ENCODE measurements around the gene C4BPA. TPM values are rescaled to one million over a fixed set of nuclear protein-coding genes. Genes with fewer than 3 reads are reported as not detected.

Gene C4BPA
- total RNA-seq, 1 donor: not detected

DNA sequence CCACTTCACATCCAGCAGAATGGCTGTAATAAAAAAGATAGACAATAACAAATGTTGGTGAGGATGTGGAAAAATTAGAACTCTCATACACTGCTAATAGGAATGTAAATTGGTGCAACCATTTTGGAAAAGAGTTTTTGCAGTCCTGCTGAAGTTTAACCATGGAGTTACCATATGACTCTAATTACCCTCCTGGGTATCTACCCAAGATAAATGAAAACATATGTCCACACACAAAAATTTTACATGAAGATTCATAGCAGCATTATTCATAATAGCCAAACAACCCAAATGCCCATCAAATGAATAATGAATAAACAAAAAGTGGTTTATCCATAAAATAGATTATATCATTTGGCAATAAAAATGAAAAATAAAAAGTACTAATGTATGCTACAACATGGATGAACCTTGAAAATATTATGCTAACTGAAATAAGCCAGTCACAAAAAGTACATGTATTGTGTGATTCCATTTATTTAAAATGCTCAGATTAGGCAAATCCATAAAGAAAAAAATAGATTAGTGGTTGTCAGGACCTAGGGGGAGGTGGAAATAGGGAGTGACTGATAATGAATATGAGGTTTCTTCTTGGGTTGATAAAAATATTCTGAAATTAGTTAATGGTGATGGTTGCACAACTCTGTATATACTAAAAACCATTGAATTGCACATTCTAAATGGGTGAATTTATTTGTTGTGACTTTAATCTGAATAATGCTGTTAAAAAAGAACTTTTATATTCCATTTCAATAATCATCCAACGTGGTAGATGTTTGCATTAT lies 26.4 kb downstream of the C4BPA start:
- H3K4me3 ChIP-seq (ENCODE audit: low read depth, low read length): no peak overlapping the region
- no peak for DNase-seq (ENCODE audit: low read depth)
- TF ChIP-seq, protein P1, sequence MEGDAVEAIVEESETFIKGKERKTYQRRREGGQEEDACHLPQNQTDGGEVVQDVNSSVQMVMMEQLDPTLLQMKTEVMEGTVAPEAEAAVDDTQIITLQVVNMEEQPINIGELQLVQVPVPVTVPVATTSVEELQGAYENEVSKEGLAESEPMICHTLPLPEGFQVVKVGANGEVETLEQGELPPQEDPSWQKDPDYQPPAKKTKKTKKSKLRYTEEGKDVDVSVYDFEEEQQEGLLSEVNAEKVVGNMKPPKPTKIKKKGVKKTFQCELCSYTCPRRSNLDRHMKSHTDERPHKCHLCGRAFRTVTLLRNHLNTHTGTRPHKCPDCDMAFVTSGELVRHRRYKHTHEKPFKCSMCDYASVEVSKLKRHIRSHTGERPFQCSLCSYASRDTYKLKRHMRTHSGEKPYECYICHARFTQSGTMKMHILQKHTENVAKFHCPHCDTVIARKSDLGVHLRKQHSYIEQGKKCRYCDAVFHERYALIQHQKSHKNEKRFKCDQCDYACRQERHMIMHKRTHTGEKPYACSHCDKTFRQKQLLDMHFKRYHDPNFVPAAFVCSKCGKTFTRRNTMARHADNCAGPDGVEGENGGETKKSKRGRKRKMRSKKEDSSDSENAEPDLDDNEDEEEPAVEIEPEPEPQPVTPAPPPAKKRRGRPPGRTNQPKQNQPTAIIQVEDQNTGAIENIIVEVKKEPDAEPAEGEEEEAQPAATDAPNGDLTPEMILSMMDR (IDR thresholded peaks at IDR 0.05; ENCODE audit: insufficient read depth, low read depth, low read length): no peak

DNA sequence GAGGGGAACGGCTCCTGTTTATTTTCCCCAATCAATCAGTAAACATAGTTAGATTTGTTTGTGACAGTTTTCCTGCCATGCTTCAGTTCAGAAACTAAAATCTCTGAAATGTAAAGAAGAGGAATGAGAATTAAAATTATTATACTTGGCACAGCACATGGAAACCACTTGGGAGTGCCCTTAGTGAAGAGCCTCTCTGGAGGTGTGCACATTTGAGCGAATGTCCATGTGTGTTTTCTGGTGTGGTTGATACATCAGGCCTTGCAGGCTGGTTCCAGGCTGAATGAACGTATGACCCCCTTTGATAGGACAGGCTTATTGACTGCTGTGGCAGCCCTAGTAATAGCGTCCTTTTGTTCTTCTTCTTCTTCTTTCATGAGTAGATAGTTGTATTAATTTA lies 27.1 kb downstream of the C4BPA start:
- no peak overlapping the region for H3K4me3 ChIP-seq (ENCODE audit: low read depth, low read length)
- no peak for DNase-seq (ENCODE audit: low read depth)
- TF ChIP-seq, protein P1 (IDR thresholded peaks at IDR 0.05; ENCODE audit: insufficient read depth, low read depth, low read length): no peak

DNA sequence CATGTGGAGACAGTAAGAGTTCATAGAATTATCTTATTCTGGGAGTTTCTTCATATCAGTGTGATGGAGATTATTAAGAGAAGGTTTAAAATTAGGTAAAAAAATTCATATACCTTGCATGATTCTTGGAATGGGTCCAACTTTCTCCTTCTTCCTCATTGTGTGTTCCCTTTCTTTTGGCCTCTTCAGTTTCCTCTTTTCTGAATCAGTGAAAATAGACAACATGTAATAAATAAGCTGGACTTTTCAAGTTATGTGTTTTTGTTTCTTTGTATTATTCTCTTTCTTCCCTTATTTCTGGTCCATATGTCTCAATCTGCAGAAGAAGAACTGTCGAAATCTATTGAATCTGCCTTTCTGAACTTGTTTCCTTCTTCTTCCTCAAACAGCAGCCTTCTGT lies 30.5 kb downstream of the C4BPA start:
- no peak overlapping the region for H3K4me3 ChIP-seq (ENCODE audit: low read depth, low read length)
- TF ChIP-seq, protein P1 (IDR thresholded peaks at IDR 0.05; ENCODE audit: insufficient read depth, low read depth, low read length): no peak
- DNase-seq (ENCODE audit: low read depth): no peak

DNA sequence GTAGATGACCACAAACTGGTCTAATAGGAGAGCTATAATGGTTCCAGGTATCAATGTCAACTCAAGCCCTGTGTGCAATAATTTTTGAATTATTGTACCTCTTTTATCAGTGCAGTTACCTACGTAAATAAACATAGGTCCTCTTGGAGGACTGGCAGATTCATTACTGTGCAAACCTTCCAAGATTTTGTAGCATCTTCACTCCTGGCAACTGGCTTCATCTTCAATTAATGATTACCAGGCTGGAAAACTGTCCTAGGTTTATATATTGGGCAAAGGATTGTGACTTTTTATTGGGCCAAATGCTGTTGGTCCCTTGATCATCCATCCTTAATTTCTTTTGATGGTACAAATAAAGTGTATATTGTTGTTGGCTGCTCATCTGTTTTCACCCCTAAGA lies 35.6 kb downstream of the C4BPA start:
- no peak for DNase-seq (ENCODE audit: low read depth)
- no peak overlapping the region for H3K4me3 ChIP-seq (ENCODE audit: low read depth, low read length)
- TF ChIP-seq, protein P1 (IDR thresholded peaks at IDR 0.05; ENCODE audit: insufficient read depth, low read depth, low read length): no peak

DNA sequence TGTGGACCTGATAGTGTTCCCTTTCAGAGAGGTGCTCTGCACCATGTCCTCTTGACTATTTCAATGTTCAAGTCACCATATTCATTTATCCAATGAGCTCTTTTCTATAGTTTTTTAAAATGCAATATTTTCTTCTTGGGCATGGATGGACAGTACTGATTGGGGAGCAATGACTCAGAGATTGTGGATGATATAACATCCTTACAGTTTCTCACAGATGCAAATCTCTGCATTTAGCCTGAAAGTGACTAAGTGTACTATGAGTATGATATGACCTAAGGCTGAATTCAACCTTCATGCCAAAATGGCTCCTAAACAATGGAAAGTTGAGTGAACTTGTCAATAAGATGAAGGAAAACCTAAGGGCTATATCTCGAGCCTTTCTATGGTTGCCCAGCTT lies 36.5 kb downstream of the C4BPA start:
- no peak for DNase-seq (ENCODE audit: low read depth)
- TF ChIP-seq, protein P1 (IDR thresholded peaks at IDR 0.05; ENCODE audit: insufficient read depth, low read depth, low read length): no peak
- no peak overlapping the region for H3K4me3 ChIP-seq (ENCODE audit: low read depth, low read length)

DNA sequence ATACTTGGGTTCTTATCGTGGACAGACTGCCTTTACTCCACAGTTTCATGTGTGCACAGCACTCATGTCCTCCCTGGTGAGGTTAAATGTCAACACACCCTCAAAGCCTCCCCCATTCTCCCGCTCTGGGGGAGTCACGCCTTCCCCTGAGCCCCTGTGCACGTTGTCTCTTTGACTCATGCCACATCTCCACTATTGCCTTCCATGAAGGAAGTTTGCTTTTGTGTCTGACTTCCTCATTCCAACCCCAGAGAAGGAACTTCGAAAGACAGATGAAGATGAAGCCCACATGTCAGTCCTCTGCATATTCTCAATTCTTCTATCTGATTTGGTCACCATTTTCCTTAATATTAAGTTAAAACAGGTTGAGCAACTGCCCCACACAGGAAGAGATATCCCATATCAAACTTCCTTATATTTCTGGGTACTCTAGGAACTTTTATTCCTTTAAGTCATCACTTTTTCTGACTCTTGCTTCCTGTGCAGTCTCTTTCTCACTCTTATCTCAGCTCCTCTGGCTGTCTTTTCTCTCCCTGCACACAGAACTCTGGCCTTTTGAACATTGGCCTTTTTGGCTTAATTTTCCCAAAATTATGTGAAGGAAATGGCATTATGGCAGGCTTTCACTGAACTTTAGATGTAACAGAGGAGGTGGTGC lies 41.5 kb downstream of the C4BPA start:
- TF ChIP-seq, protein P1 (IDR thresholded peaks at IDR 0.05; ENCODE audit: insufficient read depth, low read depth, low read length): no peak

More for the DNA sequence above, 41.5 kb downstream of the C4BPA start:
- no peak for DNase-seq (ENCODE audit: low read depth)
- H3K4me3 ChIP-seq (ENCODE audit: low read depth, low read length): no peak overlapping the region

Data from fibroblast of villous mesenchyme (primary cell).